Retina (tissue), 1 donor: ENCODE results near the gene ADGRF3.
"Not testable (repeated sequence)": the region's sequence is repeated elsewhere in the genome, so short reads cannot be mapped to it uniquely, and the experiment has no call there.

Source experiments
- DNase-seq: peaks from one replicate; pipeline ENCODE4 v3.0.0-alpha.2; 2016

ADGRF3 gene

GRCh38 chr2:26351375-26352090 lies 4.9 kb upstream of the ADGRF3 start:
- no peak for DNase-seq

DNA sequence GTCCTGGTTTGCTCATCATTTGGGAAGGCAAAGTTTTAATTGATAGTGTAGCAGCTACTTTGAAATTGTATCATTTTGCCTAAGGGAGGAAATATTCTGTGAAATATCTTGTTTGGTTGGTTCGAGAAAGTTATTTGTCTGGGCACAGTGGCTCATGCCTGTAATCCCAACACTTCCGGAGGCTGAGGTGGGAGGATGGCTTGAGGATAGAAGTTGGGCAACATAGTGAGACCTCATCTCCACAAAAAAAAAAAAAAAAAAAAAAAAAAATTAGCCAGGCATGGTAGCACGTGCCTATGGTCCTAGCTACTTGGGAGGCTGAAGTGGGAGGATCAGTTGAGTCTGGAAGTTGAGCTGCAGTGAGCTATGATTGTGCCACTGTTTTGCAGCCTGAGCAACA lies 3.1 kb upstream of the ADGRF3 start:
- no peak for DNase-seq

DNA sequence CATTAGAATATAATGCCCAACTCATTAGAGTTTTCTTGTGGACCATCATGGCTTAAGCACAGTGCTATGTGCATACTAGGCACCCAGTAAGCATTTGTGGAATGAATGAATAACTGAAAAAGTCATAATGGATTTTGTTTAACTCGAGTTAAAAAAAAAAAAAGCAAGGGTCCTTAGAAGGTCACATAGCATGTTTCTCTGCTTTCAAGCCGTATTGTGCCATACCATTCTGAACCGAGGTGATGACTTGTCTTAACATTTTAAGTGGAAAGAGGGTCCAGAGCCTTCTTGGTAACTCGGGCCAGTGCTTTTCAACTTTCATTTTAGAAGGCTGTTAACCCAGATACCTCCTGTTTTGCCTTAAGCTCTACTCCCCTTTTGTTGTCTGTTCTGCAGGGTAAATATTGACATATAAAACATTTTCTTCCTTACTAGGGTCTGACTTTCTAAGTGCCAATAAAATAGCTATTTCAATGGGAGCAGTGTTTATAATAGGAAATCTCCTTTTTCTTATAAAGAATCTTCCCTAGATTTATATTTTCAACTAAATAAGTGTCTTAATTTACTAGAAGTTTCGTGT lies 787 bp upstream of the ADGRF3 start:
- DNase-seq = no peak

DNA sequence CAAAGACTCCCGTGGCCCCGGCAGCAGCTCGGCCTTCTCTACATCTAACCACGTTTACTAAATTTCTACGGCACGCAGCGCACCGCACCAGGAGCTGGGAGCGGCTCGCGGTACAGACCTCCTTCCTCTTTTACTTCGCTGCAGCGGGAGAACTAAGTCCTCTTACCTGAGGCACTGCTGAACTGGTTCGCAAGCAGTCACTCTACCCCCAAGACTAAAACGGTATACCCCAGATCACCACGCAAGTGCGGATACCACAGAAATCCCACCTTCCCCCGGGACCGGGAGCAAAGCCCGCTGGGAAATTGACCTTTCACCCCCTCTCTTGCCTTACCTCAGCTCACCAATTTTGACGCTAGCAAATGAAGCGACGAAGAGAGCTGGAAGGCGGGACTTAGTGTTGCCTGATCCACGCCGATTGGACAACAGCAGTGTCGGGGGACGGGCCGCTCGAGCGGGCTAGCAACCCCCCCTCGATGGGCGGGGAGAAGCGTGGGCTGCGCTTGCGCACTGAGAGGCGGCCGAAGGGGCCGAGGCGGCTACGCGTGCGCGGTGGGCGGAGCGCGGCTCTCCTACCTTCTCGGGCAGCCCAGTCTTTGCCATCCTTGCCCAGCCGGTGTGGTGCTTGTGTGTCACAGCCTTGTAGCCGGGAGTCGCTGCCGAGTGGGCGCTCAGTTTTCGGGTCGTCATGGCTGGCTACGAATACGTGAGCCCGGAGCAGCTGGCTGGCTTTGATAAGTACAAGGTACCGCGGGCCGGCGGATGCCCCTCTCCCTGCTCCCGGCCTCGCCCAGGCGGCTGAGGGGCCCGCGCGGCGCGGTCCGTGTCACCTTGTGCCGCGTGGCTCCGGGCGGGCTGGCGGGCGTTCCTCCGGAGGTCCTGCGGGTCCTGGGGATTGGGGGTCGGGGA lies 790 bp downstream of the ADGRF3 start, which contains the start of gene SELENOI:
SELENOI (plus strand) TSS at position 599 of the 909 bp plus-strand sequence; CDS start at position 689, 90 bp downstream.
- DNase-seq = peak; percentile 100

GRCh38 chr2:26345283-26345544 lies 1.4 kb downstream of the ADGRF3 start:
- DNase-seq = no peak

DNA sequence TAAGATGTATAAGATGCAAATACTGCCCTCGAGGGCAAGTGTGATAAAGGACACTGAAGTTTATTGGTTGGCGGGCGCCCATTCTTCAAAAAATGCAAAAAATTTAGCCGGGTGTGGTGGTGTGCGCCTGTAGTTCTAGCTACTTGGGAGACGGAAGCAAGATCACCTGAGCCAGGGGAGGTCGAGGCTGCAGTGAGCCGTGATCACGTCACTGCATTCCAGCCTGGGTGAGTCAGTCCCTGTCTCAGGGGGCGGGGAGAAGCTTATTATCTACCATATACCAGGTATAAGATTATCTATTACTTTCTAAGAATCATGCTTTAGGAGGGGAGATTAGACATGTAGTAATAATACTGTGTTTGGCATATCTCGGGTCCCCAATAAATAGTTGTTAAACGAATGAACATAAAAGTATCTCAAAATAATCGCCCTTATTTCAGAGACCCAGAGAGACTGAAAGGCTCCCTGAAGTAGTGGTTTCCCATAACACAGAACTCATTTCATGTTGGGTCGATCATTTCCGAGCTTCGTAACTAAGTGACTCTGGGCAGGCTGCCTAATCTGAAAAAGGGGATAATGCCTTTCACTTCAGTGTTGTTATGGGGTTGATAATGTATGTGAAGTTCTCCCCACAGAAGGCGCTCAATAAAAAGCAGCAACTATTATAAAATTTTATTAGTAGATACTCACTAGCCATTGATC lies 1.9 kb downstream of the ADGRF3 start:
- peak; percentile 8 for DNase-seq

DNA sequence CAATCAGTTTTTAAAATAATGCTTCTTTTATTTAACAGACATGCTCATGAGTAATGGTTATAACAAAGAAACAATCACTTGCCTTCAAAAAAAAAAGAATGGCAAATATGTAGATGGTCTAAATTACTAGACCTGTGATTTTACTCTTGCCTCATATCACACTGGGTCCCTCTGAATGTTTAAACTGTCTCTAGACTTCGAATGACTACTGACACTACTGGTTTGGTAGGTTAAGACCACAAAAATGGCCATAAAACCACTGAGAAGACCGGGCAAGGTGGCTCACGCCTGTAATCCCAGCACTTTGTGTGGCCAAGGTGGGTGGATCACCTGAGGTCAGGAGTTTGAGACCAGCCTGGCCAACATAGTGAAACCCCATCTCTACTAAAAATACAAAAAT lies 5.8 kb downstream of the ADGRF3 start:
- DNase-seq = no peak

- no peak for DNase-seq
These were observed 9.3 kb downstream of the ADGRF3 start for GRCh38 chr2:26337298-26337697.

GRCh38 chr2:26336719-26337118 lies 9.9 kb downstream of the ADGRF3 start:
- DNase-seq = no peak

GRCh38 chr2:26335231-26335630 lies 11.4 kb downstream of the ADGRF3 start:
- no peak for DNase-seq

DNA sequence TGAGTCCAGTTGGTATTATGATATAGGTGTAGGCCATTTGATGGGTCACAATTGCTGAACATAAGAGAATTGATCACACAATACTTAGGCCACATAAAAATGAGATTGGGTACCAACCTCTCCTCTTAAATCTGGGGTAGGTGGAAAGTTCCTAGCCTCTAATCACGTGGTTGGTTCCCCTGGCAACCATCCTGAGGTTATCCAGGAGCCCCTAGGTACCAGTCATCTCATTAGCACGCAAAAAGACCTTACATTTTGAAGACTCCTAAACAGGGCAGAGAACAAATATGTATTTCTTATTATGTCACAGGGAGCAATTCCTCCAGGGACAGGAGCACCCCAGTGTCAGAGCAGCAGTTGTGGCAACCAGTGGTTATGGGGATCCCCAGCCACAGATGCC lies 13.3 kb downstream of the ADGRF3 start:
- no peak for DNase-seq

DNA sequence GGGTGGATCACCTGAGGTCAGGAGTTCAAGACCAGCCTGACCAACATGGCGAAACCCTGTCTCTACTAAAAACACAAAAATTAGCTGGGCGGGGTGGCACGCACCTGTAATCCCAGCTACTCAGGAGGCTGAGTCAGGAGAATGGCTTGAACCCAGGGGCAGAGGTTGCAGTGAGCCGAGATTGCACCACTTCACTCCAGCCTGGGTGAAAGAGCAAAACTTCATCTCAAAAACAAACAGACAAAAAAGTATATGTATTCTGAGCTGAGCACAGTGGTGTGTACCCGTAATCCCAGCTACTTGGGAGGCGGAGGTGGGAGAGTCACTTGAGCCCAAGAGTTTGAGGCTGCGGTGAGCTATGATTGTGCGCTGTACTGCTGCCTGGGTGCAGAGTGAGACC lies 15.3 kb downstream of the ADGRF3 start:
- not testable (repeated sequence) for DNase-seq

DNA sequence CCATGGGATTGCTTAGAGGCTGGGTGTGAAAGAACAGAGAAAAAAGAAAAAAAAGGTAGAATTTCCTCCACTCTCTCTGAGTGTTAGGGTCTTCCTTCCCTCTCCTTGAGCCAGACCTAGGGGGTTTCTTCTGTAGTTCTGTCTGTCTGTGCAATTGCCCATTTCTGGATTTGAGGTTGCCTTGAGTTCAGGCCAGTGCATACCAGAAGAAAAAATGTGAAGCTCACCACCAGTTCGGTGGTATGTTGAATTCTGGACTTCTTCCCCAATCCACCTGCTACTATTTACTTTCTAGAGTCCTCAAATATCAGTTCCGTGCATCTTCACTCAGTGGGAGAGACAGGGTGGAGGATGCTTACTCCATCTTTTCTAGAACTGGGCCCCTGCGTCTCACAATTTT lies 16.0 kb downstream of the ADGRF3 start:
- no peak for DNase-seq

GRCh38 chr2:26330114-26330549 lies 16.5 kb downstream of the ADGRF3 start:
- DNase-seq = peak; percentile 67

DNA sequence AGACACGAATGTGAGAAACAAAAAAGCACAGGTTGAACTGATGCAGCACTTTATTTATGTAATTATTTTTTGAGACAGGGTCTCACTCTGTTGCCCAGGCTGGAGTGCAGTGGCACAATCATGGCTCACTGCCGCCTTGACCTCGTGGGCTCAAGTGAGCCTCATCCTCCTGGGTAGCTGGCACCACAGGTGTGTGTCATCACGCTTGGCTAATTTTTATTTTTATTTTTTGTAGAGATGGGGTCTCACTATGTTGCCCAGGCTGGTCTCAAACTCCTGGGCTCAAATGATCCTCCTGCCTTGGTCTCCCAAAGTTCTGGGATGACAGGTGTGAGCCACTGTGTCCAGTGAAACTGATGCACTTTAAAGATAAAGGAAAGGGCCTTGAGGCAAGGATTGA lies 17.5 kb downstream of the ADGRF3 start:
- DNase-seq = not testable (repeated sequence)

DNA sequence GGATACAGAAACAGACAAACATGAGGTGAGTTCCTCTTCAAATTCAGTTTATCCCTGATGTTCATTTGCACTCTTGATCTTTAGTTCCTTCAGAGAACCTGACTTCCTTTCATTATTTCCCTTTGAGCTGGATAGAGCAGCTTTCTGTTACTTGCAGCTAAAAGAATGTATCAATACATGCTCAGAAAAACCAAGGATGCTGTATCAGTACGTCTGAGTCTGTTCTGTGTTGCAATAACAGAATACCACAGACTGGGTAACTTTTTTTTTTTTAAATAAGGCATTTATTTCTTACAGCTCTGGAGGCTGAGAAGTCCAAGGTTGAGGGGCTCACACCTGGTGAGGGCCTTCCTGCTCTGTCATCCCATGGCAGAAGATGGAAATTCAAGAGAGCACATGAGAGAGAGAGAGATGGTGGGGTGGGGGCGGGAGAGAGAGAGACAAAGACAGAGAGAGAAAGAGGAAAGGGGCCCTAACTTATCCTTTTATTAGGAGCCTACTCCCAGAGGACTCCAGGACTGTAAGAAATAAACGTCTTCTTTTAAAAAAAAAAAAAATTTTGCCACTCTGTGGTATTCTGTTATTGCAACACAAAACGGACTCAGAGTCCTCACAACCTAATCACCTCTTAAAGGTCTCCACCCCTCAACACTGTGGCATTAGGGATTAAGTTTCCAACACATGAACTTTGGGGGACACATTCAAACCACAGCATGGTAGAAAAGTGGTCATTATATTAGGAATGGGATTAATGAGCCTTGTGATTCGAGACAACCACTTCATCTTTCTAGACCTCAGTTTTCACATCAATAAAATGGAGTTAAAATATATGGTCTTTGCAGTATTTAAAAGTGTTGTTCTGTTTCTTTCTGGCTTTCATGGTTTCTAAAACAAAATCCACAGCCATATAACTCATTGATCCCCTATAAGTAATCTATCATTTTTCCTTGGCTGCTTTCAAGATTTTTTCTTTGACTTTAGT lies 19.0 kb downstream of the ADGRF3 start:
- DNase-seq = no peak

GRCh38 chr2:26326514-26326913 lies 20.1 kb downstream of the ADGRF3 start:
- no peak for DNase-seq

- DNase-seq = no peak
These were observed 20.7 kb downstream of the ADGRF3 start for GRCh38 chr2:26325851-26326250.

GRCh38 chr2:26324903-26325302 lies 21.7 kb downstream of the ADGRF3 start:
- no peak for DNase-seq

DNA sequence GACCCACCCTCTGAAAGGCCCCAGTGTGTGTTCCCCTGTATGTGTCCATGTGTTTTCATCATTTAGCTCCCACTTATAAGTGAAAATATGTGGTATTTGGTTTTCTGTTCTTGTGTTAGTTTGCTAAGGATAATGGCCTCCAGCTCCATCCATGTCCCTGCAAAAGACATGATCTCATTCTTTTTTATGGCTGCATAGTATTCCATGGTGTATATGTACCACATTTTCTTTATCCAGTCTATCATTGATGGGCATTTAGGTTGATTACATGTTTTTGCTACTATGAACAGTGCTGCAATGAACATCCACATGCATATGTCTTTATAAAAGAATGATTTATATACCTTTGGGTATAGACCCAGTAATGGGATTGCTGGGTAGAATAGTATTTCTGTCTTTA lies 22.1 kb downstream of the ADGRF3 start:
- not testable (repeated sequence) for DNase-seq

DNA sequence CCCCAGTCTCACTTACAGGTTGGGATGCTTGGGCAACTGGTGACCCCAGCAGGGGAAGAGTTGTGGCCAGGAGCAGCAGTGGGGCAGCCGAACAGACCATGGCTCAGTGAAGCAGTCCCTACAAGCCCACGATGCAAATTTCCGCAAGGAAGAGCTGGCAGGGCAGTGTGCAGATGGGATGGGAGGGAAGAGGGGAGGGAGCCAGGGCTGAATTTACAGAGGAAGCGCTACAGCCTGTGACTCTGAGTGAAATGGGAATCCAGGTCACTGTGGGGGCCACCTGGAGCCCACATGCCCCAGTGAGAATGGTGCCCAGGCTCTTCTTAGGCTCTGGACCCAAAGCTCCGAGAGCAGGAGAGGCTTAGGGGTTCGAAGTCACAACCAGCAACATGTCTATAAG lies 27.6 kb downstream of the ADGRF3 start:
- no peak for DNase-seq
